Stimulated activated CD4-positive, alpha-beta T cell treated with anti-CD3 and anti-CD28 coated beads, Interleukin-15, amount 100 ng/mL, for 24 hours (primary cell): Measurements from ENCODE around the gene TRPM1.

Source experiments
- DNase-seq: peaks from one replicate; pipeline ENCODE4 v3.0.0-alpha.2; 2020

TRPM1 gene

DNA sequence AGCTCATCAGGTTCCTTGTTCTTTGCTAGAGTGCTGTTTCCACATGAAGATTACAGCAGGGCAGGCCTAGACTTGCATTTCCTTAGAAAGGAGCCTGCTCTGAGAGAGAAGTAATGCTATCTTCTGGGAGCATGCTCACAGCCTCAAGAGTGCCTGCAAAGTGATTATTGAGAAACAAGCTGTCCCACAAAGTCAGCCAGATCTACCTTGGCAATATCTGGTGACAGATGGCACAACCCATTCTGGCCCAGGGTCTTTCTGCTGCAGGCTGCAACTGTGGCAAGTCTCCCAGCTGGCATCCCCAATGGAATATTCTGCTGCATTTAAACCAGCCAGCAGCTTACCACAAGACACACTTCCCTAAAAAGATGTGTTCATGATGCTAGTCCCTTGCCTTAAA, 139.4 kb downstream of the TRPM1 start:
- no peak for DNase-seq

DNA sequence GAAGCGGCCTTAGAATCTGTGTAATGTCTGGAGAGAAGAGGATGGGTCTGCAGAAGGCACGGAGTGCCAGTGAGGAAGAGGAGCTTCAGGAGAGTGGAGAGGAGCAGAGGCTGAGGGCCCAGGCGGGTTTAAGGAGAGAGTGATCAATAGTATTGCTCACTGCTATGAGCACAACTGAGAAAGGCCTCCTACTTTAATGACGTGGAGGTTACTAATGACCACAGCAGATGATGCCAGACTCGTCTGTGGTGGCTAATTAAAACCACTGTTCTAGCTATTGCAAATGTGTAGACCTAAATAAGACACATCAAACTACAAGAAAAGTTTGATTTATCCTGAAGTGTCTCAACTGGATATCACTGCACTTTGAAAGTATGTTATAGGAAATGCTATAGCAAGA, 143.3 kb downstream of the TRPM1 start:
- no peak for DNase-seq

DNA sequence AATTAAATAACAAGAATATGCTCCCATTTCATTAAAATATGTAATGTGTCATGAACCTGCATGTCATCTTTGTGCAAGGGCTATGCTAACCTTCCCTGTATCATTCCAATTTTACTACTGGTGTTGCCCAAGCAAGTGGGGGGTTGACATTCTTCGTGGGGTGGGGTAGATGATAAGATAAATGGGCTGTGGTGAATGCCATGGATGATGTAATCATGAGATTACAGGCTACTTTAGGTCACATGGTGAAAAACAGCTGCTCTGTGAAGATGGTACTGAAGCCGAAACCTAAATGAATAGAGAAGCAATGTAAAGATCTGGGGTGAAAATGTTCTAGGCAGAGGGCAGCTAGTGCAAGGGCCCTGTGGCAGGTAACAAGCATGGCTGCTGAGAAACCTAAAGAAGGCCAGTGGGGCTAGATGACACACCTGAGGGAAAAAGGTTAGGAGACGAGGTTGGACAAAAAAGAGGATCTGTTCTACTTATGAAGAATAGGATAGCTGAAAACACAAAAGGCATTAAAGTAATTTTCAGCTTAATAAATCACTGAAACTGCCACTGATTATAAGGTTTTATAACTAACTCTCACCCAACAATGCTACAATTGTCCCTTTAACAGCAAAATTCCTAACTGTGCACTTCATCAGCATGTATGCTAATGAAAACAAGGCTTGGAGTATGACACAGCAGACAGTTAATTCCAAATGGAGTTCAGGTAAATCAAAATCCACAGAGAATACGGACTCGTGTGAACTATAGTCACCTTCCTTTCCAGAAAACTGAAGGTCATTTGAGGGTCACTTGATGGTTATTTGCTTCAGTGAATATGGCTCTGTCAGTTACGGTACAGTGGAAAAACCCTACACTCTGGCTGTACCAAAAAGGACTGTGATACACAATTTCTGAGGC, 145.1 kb downstream of the TRPM1 start:
- no peak for DNase-seq

DNA sequence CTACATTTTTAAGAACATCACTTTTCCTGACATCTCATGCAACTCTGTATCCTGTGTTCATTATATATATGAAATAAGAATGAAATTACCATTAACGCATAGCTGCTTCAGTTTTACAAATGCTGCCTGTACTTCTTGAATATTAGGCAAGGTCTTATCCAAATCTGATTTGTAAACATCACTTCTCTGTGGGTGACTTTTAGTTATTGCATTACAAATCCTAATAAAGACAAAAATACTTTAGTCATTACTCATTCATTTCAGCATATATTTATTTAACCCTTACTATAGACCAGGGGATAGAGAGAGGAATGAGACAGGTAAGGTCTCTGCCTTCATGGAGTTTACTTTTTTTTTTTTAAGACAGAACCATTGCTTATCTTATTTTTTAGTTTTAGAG, 146.9 kb downstream of the TRPM1 start:
- DNase-seq: no peak

DNA sequence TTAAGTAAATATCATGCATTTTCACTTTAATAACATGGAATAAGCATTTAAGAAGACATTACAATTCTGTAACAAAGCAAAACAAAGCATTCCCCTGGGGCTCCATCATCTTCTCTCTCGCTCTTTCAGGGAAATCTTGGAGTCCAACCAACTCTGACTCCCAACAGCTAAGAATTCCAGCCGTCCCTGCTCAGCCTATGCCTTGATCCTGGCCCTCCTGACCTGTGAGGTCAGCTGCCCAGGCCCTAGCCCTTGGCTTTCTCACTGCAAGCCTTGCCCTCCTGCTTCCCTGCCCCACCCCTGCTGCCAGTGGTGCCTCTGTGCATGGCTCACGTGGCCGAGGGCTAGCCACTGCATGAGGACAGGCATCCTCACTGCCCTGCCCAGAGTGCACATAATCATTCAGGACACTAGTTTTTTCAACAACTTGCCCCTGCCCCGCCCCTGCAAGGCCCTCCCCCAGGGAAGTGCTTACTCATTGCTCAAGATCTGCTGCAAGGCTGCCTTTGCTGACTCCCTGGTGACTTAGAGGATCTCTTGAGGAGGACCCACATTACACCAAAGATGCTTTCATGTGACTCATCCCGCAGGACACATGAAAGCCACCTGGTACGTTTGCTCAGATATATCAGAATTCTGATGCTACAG, 147.7 kb downstream of the TRPM1 start:
- peak; percentile 24 for DNase-seq

DNA sequence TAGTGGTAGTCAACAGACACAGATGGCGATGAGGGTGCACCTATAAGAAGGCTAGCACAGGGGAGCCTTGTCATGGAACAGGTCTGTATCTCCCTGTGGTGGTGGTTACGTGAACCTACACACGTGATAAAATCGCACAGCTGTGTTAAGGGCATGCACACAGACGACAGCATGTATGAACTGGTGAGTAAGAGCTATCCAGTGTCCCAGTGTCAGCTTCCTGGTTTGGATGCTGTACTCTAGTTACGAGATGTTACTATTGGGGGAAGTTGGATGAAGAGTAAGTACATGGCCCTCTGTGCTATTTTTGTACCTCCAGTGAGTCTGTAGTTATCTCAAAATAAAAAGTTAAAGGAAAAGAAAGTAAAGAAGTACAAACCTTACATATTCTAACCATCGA, 148.3 kb downstream of the TRPM1 start:
- no peak for DNase-seq
